CD4-positive, alpha-beta T cell treated with Interleukin-4 for 4 hours (primary cell): ENCODE data around the gene SLC13A3.

Experiments used
- DNase-seq: peaks from one replicate; pipeline ENCODE4 v3.0.0-alpha.2; 2020

The SLC13A3 gene

DNA sequence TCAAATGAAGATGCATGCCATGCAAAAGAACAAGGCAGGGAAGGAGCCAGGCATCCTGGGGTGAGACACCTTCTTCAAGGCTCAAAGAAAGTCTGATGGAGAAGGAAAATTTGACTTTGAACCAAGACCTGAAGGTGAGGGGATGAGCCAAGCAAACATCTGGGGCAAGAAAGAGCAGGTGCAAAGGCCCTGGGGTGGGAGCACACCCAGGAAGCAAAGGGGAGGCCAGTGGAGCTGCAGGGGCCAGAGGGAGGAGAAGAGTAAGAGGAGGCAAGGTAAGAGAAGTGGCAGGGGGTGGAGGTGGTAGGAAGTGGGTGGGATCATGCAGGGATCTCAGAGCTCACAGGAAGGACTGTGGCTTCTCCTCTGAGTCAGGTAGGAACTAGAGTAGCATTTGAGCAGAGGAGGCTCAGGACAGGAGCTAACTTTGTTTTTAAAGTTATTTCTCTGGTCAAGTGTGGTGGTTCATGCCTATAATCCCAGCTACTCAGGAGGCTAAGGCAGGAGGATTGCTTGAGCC is 49.6 kb downstream of the SLC13A3 start:
- DNase-seq = no peak

DNA sequence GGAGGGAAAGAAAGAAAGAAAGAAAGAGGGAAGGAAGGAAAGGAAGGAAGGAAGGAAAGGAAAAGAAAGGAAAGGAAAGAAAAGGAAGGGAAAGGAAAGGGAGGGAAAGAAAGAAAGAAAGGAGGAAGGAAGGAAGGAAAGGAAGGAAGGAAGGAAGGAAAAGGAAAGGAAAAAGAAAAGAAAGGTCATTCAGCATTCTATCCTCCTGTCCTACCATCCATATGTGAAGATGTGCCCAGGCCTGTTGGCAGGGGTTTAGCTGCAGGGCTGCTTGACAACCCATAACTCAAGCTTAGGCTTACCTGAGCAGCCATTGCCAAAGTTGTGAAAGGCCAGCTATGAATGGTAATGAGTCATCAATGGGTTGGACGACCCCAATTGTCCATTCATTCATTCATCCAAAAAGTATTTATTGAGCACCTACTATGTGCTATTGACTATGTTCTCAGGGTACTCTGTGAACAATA is 50.9 kb downstream of the SLC13A3 start:
- DNase-seq = no peak

DNA sequence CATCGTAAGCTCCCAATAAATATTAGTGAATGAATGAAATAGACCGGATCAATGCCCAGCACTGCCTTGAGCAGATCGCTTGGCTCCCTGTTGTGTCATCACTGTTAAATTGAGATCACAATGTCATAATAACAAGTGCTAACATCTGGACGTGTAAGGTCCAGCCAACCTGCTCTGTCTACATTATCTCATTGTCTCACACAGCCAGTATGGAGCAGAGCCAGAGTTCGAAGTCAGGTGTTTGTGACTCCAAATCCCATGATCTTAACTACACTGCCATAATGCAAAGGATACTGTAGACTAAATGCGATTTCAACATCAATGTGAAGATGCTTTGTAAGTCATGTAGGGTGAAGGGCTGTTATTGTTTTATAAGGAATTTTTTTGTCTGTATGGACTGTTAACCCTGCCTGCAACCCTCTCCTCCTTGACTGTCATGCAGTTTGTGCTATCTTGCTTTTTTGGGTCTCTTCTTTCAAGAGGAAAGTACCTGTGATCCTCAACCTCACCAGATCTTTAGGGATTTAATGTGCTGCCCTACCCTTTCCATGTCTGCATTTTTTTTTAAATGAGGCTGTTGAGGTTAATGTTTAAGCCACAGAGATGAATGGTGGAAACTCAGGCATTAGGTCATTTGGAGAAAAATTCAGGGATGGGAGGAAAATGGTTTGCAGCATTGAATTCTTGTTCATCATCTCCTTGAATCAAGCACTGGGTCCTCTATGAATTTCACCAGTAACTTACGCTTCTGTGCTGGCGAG is 51.9 kb downstream of the SLC13A3 start:
- DNase-seq = no peak

DNA sequence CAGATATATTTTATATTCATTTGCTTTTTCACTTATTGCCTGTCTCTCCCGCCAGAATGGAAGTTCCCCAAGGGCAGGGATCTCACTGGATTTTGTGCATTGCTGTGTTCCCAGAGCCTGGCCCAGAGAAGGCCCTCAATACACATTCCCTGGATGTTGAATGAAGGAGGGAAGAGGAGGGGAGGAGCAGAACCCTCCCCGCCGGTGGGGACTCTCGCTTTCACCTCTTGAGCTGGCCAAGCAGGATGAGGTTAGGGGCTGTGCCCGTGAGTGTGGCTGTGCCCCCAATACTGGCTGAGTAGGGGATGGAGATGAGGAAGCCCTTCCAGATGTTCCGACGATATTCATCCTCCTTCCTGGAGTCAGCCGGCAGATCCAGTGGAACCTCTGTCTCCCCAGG is 55.3 kb downstream of the SLC13A3 start:
- DNase-seq = no peak

DNA sequence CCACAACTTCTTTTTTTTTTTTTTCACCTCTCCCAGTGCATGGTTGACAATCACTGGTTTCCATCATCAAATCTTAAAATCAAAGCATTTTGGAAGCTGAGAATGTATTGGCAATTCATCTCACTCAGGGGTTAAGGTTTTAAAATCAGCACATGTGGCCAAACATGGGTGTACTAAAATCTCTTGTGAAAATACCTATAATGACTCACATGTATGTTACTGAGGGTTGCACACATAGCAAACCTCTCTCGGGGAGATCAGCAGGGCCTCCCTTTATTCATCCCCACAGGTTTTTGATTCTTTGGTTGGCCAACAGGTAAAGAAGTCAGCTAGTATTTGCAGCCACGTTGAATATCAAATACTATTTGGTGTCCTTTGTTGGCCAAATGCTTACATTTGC is 56.5 kb downstream of the SLC13A3 start:
- DNase-seq = no peak

DNA sequence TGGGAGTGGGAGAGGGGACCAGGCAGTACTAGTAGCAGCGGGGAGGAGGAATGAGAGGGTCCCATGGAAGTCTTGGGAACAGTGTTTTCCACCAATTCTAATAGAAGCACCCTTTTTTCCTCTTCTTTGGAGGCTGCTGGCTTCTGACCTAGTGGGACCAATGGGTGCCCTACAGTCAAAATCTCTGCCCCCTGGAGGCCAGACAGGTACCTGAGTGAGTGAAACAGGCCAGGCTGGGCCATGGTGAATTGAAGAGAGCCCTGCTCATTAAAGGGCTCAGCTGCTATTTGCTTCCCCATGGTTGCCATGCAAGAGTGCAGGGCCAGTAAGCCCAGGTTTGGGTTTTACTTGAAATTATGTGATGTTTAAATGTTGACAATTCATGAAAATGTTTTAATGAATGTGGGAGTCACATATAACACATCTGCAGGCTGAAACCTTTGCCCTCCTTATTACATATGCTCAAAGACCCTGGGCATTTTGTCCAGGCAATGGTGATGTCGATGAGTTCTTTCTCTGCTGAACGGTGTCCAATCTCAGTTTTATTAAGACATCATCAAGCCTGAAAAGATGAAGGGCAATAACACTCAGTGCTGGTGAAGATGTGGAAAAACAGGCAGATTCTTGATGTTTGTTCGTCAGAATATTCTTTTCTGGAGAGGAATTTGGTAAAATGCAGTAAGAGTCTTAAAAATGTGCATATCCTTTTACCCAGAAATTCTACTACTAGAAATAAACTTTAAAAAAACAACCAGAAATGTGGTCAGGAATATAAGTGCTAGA is 58.5 kb downstream of the SLC13A3 start:
- DNase-seq = no peak

DNA sequence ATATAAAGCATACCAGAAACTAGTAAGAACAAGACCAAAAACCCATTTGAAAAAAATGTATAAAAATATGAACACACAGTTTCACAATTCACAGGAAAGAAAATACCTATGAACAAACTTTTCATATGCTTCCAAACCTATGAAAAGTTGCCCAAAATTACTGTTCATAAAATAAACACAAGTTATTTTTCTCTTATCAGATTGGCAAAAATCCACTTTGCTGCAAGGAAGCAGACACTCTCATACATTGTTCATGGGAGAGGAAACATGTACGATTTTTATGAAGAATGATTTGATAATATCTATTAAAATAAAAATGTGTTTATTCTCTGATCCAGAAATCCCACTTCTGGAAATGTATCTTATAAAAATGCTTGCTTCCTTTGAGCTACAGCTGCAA is 60.8 kb downstream of the SLC13A3 start:
- DNase-seq = no peak

DNA sequence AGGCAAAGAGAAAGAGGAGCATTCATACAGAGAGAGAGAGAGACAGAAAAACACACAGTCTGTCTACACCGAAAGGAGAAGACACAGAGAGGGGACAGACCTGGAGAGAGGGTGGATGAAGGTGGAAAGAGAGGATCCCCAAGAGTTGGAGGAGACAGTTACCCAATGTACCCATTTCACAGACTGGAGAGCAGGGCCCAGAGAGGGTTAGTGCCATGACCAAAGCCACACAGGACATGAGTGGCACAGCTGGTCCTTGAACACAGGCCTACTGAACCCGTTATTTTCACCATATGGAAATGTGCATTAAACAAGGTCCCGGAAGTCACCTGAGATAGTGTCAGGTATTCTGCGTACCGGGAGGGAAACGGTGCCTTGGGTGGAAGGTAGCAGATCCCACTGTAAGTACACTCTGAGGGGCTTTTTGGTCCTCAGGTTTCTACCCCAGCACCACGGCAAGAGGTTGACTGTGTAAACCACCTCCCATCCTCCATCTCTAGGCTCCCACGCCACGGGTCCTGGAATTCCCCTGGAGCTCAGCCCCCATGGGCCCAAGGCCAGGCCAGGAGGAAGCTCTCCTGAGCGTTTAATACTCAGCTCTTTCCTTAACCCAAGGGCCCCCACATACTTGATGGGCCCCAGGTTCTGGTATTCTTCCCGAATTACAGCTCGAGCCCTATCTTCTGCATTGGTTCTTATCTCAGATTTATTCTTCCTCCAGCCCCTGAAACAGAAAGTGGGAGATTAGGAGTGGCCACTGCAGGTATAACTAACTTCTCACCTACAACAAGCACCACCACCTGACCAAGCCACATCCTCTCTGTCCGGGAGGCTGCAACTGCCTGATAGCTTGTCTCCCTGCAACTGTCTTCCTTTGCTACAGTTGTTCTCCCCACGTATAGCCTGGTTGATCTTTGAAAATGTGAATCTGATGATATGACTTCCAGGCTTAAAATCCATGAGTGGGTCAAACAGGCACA is 62.4 kb downstream of the SLC13A3 start:
- no peak for DNase-seq

DNA sequence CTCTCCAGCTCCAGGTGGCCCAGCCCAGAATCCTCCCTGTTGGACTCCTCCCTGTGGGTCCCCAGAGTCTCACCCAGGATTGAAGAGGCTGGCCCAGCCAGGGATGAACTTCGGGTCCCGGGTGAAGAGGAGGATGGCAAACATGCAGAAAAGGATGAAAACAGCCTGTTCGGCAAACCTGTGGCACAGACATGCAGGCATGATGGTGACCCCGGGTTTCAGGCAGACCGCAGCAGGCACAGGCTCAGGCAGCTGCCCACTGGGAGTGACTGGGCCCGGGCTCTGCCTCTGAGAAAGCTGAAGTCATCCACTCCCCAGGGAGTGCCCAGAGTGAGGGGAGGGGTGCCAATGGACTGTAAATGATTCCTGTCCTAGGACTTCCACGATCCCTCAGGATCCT is 63.3 kb downstream of the SLC13A3 start:
- DNase-seq = no peak

DNA sequence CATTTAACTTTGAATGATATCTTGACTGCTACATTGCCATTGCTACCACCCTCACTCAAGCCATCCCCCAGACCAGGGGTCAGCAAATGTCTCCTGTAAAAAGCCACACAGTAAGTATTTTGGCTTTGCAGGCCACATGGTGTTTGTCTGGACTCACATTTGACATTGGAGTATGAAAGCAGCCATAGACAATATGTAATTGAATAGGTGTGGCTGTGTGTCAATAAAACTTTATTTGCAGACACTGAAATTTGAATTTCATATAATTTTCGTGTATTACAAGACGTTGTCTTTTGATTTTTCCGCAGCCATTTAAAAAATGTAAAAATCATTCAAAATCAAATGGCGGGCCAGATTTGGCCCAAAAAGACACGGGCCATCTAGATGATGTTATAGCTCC is 64.5 kb downstream of the SLC13A3 start:
- no peak for DNase-seq

DNA sequence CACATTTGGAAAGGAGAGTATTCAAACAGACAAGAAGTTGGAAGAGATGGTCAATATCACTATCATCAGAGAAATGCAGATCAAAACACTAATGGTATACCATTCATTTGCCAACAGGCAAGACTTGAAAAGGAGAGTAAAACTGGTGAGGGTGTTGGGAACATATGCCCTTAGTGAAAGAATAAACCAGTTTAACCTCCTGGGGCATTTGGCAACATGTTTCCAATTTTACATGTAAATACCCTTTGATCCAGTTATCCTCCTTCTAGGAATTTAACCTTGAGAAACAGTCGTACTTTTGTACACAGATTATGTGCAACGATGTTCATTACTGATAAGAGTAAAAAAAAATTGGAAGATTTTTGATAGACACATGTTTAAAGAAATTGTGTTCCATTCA is 66.8 kb downstream of the SLC13A3 start:
- no peak for DNase-seq

DNA sequence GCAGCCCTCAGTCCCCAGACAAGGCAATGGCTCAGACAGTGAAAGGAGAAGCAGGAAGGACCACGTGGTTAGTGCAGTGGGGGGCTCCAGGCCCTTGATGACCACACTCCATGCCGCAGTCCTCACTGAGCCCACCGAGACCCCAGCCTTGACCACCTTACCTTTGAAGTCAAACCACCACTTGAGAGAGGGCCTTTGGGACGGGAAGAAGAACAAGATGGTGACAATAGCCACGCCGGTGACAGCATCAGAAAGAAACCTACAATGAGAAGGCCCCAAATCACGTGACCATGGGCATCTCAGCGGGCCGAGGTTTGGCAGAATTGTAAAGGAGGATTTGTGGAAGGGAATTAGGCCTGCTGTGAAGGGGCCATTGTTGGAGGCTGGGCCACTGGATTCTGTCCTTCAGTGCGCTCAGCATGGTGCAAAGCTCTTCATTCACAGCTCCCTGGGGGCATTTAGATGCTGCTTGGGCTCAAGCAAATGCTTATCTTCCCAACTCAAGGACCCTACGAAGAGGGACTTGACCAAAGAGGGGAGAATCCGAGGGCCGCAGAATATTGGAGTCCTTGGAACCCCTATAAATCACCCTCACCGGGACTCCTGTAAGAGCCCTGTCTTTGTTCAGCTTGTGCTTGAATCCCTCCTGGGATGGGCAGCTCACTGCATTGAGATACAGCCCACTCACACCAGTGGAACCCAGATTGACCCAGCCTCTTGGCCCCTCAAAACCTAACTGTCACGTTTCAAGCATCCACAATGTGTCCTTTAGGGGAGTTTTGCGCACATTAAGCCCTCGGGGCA is 67.6 kb downstream of the SLC13A3 start:
- no peak for DNase-seq

DNA sequence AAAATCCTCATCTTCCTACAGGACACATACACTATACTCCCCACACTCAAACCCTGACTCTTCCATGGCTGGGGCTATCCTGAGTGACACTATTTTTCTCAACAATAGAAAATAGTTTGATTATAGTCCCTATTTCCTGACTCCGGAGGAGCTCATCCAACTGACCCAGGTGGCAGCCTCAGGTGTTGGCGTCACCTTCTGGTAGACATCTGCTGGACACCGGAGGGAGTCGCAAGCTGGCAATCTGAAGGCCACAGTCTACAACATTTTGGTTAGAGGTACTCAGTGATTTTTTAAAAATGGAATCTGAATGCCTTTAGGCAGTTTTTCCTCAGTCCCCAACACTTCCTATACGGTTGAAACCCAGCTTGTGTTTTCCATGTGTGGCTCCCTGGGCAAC is 68.6 kb downstream of the SLC13A3 start:
- no peak for DNase-seq

DNA sequence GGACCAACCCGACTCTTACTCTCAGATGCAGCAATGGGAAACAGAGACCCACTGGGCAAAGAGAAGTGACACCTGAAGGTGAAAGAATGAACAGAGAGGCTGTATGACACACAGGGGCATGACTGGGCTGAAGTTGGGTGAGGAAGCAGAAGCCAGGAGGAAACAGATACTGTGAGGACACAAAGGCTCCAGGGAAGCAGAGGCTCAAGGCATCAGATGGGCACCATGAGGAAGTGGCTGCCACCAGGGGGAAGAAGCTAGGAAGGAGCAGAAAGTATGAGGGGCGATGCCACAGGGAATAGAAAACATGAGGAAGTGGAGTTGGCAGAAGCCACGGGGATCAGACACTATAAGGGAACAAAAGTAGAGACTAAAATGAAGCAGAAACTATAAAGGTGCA is 69.9 kb downstream of the SLC13A3 start:
- DNase-seq = no peak

DNA sequence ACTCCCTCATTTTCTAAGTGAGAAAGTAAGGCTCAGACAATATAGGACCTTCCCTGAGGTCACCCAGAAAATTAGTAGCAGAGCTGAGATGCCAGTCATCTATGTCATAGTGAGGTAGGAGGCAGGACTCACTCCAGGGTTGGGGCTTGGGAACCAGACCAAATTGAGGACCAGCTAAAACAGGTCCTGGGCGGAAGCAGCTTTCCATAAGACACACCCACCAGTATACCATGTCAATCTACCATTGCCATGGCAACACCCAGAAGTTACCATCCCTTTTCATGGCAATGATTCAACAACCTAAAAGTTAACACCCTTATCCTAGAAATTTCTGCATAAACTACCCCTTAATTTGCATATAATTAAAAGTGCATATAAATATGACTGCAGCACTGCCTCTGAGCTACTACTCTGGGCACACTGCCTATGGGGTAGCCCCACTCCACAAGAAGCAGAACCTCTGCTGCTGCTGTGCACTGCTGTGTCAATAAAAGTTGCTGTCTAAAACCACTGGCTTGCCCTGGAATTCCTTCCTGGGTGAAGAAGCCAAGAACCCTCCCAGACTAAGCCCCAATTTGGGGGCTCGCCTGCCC is 70.5 kb downstream of the SLC13A3 start:
- DNase-seq = no peak

DNA sequence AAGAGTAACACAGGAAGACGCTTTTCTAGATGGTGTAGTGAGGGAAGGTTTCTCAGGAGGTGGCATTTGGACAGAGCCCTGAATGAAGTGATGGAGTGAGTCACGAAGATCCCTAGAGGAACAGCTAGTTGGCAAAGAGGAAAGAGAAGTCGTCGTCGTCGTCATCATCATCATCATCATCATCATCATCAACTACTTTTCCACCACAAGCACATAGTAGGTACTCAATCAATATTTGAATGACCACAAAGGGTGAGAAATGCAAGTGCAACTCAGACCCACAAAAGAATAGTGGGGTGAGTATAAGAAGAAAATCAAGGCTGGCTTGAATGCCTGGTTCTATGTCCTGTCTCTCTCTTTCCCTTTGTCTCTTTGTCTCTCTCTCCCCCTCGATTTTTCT is 72.5 kb downstream of the SLC13A3 start:
- DNase-seq = no peak

DNA sequence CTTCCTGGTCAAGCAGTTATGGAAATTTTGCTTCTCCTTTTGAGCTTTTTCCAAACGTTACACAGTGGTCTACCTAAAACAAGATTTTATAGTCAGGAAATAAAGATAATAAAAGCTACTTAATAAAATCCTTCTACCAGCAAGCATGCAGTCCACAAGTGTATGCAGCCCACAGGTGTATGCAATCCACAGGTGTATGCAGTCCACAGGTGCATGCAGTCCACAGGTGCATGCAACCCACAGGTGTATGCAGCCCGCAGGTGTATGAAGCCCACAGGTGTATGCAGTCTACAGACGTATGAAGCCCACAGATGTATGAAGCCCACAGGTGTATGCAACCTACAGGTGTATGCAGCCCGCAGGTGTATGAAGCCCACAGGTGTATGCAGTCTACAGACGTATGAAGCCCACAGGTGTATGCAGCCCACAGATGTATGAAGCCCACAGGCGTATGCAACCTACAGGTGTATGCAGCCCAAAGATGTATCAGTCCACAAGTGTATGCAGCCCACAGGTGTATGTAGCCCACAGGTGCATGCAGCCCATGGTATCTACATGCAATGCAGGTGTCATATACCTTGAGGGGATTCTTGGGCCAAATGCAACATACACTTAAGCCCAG is 74.4 kb downstream of the SLC13A3 start:
- no peak for DNase-seq

DNA sequence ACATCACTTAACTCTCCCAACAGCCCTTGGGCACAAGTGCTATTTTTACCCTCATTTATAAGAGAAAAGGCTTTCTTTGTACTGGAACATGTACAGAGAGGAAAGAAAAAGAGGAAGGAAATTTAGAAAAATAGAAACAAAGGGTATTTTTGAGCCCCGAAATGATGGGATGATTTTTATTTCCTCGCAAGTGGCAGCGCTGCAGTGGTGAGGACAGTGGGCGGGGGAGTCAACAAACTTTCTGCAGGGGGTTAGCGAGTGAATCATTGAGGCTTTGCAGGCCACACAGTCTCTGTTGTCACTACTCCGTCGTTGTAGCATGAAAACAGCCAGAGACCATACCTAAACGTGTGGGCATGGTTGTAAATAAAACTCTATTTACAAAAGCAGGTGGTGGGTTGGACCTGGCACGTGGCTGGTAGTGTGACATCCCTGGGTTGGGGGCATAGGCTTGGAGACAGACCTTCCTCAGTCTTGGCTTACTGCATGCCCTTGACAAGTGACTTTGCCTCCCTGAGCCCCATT is 75.3 kb downstream of the SLC13A3 start:
- DNase-seq = no peak

DNA sequence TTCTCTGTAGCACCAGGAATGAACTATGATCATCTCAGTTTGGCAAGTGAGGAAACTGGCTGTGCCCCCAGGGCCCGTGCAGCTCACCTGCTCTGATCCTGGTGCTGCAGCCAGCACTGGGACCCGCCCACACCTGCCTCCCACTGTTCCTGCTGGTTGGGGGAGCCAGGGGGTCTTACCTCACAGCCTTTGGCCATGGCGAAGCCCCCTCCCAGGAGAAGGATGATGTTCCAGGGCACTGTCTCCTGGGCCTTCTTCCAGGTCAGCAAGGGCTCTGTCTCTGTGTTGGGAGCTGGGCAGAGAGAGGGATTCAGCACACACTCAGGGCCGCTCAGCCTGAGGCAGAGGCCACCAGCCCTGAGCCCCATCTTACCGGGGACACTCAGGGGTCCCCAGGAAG is 75.9 kb downstream of the SLC13A3 start:
- DNase-seq = no peak

DNA sequence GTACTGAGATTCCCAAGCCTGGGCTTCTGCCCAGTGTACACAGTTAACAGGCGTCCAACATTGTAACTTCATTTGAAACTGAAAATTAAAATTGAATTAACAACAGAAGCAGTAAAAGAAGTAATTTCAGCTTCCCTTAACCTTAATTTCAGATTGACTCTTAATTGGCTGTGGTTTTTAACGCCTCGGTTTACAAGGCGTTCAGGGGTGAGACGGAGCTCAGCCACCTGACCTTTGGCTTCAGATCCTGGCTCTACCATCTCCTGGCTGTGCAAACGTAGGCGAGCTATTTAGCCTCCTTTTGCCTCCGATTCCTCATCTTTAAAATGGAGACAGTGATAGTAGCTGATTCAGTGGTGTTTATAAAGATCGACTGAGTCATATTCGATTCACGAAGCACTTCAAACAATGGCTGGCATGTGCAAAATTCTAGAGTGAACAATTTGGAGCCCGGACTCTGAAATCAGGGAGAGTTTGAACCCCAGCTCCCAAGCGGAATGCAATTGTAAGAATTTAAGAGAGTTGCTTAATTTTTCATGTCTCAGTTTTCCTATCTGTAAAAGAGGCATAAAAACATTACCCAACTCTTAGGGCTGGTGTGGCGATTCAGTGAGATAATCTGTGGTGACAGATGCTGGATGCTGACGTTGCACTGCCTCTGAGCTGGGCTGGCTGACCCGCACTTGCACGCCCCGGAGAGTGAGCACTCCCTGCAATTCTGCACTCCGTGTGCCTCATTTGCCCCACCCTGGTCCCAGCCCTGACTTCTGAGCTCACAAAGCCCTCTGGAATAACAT is 77.3 kb downstream of the SLC13A3 start:
- no peak for DNase-seq
